Measurements from ENCODE around the gene GALNT18.

DNA sequence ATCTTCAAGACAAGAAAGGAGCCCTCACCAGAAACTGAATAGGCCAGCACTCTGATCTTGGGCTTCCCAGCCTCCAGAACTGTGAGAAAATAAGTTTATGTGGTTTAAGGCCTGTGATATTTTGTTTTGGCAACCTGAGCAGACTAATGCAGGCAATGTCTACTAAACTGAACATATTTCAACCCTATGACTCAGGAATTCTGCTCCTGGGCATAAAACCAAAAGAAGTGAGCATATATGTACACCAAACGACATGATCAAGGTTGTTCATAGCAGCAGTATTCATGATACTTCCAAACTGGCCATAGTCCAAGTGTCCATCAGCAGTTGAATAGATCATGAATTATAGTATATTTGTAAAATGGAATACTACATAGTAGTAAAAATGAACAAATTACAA is 297.7 kb downstream of the GALNT18 start:
- TF ChIP-seq, protein P1, sequence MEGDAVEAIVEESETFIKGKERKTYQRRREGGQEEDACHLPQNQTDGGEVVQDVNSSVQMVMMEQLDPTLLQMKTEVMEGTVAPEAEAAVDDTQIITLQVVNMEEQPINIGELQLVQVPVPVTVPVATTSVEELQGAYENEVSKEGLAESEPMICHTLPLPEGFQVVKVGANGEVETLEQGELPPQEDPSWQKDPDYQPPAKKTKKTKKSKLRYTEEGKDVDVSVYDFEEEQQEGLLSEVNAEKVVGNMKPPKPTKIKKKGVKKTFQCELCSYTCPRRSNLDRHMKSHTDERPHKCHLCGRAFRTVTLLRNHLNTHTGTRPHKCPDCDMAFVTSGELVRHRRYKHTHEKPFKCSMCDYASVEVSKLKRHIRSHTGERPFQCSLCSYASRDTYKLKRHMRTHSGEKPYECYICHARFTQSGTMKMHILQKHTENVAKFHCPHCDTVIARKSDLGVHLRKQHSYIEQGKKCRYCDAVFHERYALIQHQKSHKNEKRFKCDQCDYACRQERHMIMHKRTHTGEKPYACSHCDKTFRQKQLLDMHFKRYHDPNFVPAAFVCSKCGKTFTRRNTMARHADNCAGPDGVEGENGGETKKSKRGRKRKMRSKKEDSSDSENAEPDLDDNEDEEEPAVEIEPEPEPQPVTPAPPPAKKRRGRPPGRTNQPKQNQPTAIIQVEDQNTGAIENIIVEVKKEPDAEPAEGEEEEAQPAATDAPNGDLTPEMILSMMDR (IDR thresholded peaks at IDR 0.05; ENCODE audit: insufficient read depth, low read length) = no peak
- TF ChIP-seq, protein P2, sequence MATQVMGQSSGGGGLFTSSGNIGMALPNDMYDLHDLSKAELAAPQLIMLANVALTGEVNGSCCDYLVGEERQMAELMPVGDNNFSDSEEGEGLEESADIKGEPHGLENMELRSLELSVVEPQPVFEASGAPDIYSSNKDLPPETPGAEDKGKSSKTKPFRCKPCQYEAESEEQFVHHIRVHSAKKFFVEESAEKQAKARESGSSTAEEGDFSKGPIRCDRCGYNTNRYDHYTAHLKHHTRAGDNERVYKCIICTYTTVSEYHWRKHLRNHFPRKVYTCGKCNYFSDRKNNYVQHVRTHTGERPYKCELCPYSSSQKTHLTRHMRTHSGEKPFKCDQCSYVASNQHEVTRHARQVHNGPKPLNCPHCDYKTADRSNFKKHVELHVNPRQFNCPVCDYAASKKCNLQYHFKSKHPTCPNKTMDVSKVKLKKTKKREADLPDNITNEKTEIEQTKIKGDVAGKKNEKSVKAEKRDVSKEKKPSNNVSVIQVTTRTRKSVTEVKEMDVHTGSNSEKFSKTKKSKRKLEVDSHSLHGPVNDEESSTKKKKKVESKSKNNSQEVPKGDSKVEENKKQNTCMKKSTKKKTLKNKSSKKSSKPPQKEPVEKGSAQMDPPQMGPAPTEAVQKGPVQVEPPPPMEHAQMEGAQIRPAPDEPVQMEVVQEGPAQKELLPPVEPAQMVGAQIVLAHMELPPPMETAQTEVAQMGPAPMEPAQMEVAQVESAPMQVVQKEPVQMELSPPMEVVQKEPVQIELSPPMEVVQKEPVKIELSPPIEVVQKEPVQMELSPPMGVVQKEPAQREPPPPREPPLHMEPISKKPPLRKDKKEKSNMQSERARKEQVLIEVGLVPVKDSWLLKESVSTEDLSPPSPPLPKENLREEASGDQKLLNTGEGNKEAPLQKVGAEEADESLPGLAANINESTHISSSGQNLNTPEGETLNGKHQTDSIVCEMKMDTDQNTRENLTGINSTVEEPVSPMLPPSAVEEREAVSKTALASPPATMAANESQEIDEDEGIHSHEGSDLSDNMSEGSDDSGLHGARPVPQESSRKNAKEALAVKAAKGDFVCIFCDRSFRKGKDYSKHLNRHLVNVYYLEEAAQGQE (IDR thresholded peaks at IDR 0.05; ENCODE audit: insufficient replicate concordance, low read depth) = no peak
- TF ChIP-seq SPI1 (IDR thresholded peaks at IDR 0.05; ENCODE audit: borderline replicate concordance, low read depth) (no peak), POLR2AphosphoS5 (IDR thresholded peaks at IDR 0.05; ENCODE audit: low read depth) (no peak)
